Islet precursor cell (in vitro differentiated cells): ENCODE measurements around the gene CASTOR2.
"Not testable (repeated sequence)": the region's sequence is repeated elsewhere in the genome, so short reads cannot be mapped to it uniquely, and the experiment has no call there.

Experiments
- DNase-seq: peaks from one replicate; pipeline ENCODE4 v3.0.0-alpha.2; 2018

Gene CASTOR2

GRCh38 chr7:75055830-75056772, 91.6 kb downstream of the CASTOR2 start:
- no peak for DNase-seq

GRCh38 chr7:75058406-75058805, 93.9 kb downstream of the CASTOR2 start:
- no peak for DNase-seq

GRCh38 chr7:75064291-75064690, 99.8 kb downstream of the CASTOR2 start:
- no peak for DNase-seq

DNA sequence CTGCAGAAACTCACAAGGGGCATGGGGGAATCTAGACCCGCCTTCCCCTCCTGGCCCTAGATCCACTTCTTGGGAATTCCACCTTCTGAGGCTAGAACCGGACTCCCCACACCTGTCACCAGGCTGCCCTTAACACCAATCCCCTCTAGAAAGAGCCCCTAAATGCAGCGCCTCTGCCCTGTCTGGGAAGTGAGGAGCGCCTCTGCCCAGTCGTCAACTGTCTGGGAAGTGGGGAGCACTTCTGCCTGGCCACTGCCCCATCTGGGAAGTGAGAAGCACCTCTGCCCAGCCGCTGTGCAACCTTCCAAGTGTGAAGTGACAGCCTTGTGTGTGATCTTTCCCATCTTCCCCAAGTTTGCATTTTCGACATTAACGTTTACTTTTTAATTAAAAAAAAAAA, 100.3 kb downstream of the CASTOR2 start:
- no peak for DNase-seq

- no peak for DNase-seq
Measured at GRCh38 chr7:75066521-75066920, 102.0 kb downstream of the CASTOR2 start.

DNA sequence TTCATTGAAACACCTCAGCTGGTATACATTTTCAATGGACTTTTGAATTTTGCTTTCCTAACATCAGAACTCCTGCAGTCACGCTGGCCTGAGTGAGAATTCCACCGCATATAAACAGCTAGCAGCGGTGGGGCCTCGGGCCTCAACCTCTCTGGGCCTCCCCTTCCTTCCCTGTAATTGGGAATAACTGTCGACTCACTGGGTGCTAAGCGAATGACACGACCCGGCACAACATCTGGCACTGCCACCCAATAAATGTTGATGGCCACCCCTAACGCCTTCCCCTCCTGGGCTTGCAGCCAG, 108.4 kb downstream of the CASTOR2 start:
- peak; percentile 73 for DNase-seq

DNA sequence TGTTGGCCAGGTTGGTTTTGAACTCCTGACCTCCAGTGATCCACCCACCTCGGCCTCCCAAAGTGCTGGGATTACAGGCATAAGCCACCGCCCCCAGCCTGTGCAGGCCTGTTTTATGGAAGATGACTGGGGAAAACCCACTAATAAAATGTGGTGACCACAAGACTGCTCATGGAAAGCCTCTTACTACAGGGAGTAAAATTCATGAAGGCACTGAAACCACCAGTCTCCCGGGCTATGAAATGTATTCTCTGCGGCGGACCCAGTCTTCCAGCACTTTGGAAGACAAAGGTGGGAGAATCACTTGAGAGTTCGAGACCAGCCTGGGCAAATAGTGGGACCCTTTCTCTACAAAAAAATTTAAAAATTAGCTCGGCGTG, 109.7 kb downstream of the CASTOR2 start:
- not testable (repeated sequence) for DNase-seq
